ENCODE measurements around the gene OPALIN.

Gene OPALIN

GRCh38 chr10:96301616-96302015, 57.2 kb downstream of the OPALIN start:
- no peak for DNase-seq (ENCODE audit: low read depth, low spot score)

- no peak for DNase-seq (ENCODE audit: low read depth, low spot score)
Observed at GRCh38 chr10:96299383-96299782, 59.4 kb downstream of the OPALIN start.

- no peak for DNase-seq (ENCODE audit: low read depth, low spot score)
Observed at GRCh38 chr10:96298362-96298761, 60.4 kb downstream of the OPALIN start.

- no peak for DNase-seq (ENCODE audit: low read depth, low spot score)
Observed at GRCh38 chr10:96297486-96297885, 61.3 kb downstream of the OPALIN start.

GRCh38 chr10:96295475-96295874, 63.3 kb downstream of the OPALIN start:
- no peak for DNase-seq (ENCODE audit: low read depth, low spot score)
